ENCODE data around the gene SCUBE1.

The SCUBE1 gene

GRCh38 chr22:43199541-43199940 is 143.6 kb downstream of the SCUBE1 start:
- DNase-seq (ENCODE audit: low spot score) = no peak

- DNase-seq (ENCODE audit: low spot score) = no peak
Measured at GRCh38 chr22:43198936-43199335, 144.2 kb downstream of the SCUBE1 start.

- DNase-seq (ENCODE audit: low spot score) = no peak
Measured at GRCh38 chr22:43198126-43198525, 145.0 kb downstream of the SCUBE1 start.

- no peak for DNase-seq (ENCODE audit: low spot score)
Measured at GRCh38 chr22:43197271-43197941, 145.8 kb downstream of the SCUBE1 start.

GRCh38 chr22:43191831-43192230 is 151.3 kb downstream of the SCUBE1 start:
- no peak for DNase-seq (ENCODE audit: low spot score)

- DNase-seq (ENCODE audit: low spot score) = no peak
Measured at GRCh38 chr22:43188829-43189545, 154.2 kb downstream of the SCUBE1 start.

- peak; percentile 95 for DNase-seq (ENCODE audit: low spot score)
Measured at GRCh38 chr22:43187171-43188099, 155.7 kb downstream of the SCUBE1 start.

GRCh38 chr22:43186272-43187170 is 156.7 kb downstream of the SCUBE1 start, which contains the start of gene TTLL12:
TSS of gene TTLL12 (minus strand) at chr22:43187134. CDS start at chr22:43187069, 65 bp downstream.
- peak; percentile 51 for DNase-seq (ENCODE audit: low spot score)

- DNase-seq (ENCODE audit: low spot score) = peak; percentile 71
Measured at GRCh38 chr22:43185860-43186261, 157.3 kb downstream of the SCUBE1 start.

- DNase-seq (ENCODE audit: low spot score) = no peak
Measured at GRCh38 chr22:43183496-43184277, 159.5 kb downstream of the SCUBE1 start.

- no peak for DNase-seq (ENCODE audit: low spot score)
Measured at GRCh38 chr22:43182726-43183125, 160.4 kb downstream of the SCUBE1 start.

GRCh38 chr22:43182118-43182517 is 161.1 kb downstream of the SCUBE1 start:
- DNase-seq (ENCODE audit: low spot score) = no peak

GRCh38 chr22:43181321-43182076 is 161.7 kb downstream of the SCUBE1 start:
- no peak for DNase-seq (ENCODE audit: low spot score)

- no peak for DNase-seq (ENCODE audit: low spot score)
Measured at GRCh38 chr22:43180670-43181069, 162.5 kb downstream of the SCUBE1 start.

- DNase-seq (ENCODE audit: low spot score) = no peak
Measured at GRCh38 chr22:43179911-43180195, 163.3 kb downstream of the SCUBE1 start.

GRCh38 chr22:43179146-43179910 is 163.8 kb downstream of the SCUBE1 start:
- no peak for DNase-seq (ENCODE audit: low spot score)

- no peak for DNase-seq (ENCODE audit: low spot score)
Measured at GRCh38 chr22:43177479-43177878, 165.7 kb downstream of the SCUBE1 start.

- DNase-seq (ENCODE audit: low spot score) = no peak
Measured at GRCh38 chr22:43176090-43176489, 167.1 kb downstream of the SCUBE1 start.

GRCh38 chr22:43174941-43175531 is 168.1 kb downstream of the SCUBE1 start:
- no peak for DNase-seq (ENCODE audit: low spot score)
